Right ventricle myocardium superior (tissue), 1 donor: ENCODE measurements around the gene MED22. TPM values are rescaled to one million over a fixed set of nuclear protein-coding genes. Genes with fewer than 3 reads are reported as not detected.
"Not testable (repeated sequence)": the region's sequence is repeated elsewhere in the genome, so short reads cannot be mapped to it uniquely, and the experiment has no call there.

Experiments
- ATAC-seq: fragments of 200-7000 bp; cut with Tn5 transposase; one replicate; pipeline ENCODE4 v1.9.1; 2020; ENCODE audit warnings: mild to moderate bottlenecking; ENCODE audit not compliant: poor library complexity
- DNase-seq: peaks from one replicate; pipeline ENCODE4 v3.0.0-alpha.2; 2020
- intact Hi-C: fragments of 100-400 bp; cut with DNase I; formaldehyde crosslinking; loops from one replicate; pipeline ENCODE4 v1.11.2; 2022
- total RNA-seq: library from RNA; stranded (reverse); fragmentation: NEBNext Ultra II Directional; extraction: Animal tissue kit (Norgen Biotek cat#: 25700); gene quantifications from one replicate; pipeline ENCODE4 v1.2.1, GENCODE V29; 2021
- donor health status: DM: no; HTN: yes; CAD: no; lungs with severe emphysema.

Gene MED22
- total RNA-seq, 1 donor from 2014 or later = 19.2 TPM

GRCh38 chr9:133327834-133328484 is 20.0 kb downstream of the MED22 start:
- intact Hi-C loops = no loop called here
- no peak for ATAC-seq
- no peak for DNase-seq

GRCh38 chr9:133327021-133327420 is 20.9 kb downstream of the MED22 start:
- DNase-seq, intact Hi-C loops, ATAC-seq: not testable (repeated sequence)

GRCh38 chr9:133323991-133324703 is 23.8 kb downstream of the MED22 start:
- ATAC-seq (no peak), DNase-seq (no peak)
- intact Hi-C loops = no loop called here

GRCh38 chr9:133323211-133323610 is 24.7 kb downstream of the MED22 start:
- intact Hi-C loops = no loop called here
- DNase-seq (no peak), ATAC-seq (no peak)

GRCh38 chr9:133322701-133323100 is 25.2 kb downstream of the MED22 start:
- ATAC-seq = no peak
- intact Hi-C loops = no loop called here
- DNase-seq = no peak

GRCh38 chr9:133321411-133321935 is 26.5 kb downstream of the MED22 start:
- ATAC-seq = no peak
- no peak for DNase-seq
- intact Hi-C loops = no loop called here

GRCh38 chr9:133320421-133320881 is 27.5 kb downstream of the MED22 start:
- DNase-seq (no peak), ATAC-seq (no peak)
- intact Hi-C loops = no loop called here

GRCh38 chr9:133317551-133317950 is 30.4 kb downstream of the MED22 start:
- ATAC-seq, intact Hi-C loops, DNase-seq: not testable (repeated sequence)

GRCh38 chr9:133315997-133316396 is 31.9 kb downstream of the MED22 start:
- no peak for DNase-seq
- intact Hi-C loops = no loop called here
- no peak for ATAC-seq

GRCh38 chr9:133309608-133310007 is 38.3 kb downstream of the MED22 start:
- intact Hi-C loops = no loop called here
- ATAC-seq (no peak), DNase-seq (no peak)

- intact Hi-C loops = no loop called here
- no peak for ATAC-seq
- DNase-seq = no peak
Observed at GRCh38 chr9:133307301-133307700, 40.6 kb downstream of the MED22 start.

GRCh38 chr9:133306242-133307204 is 41.4 kb downstream of the MED22 start:
- intact Hi-C loops = no loop called here
- ATAC-seq (no peak), DNase-seq (no peak)

- intact Hi-C loops = no loop called here
- no peak for DNase-seq
- no peak for ATAC-seq
Observed at GRCh38 chr9:133305731-133306130, 42.2 kb downstream of the MED22 start.

GRCh38 chr9:133304477-133305377 is 43.2 kb downstream of the MED22 start:
- intact Hi-C loops = no loop called here
- no peak for ATAC-seq
- DNase-seq = no peak

- ATAC-seq (no peak), DNase-seq (no peak)
- intact Hi-C loops = no loop called here
Observed at GRCh38 chr9:133304158-133304470, 43.8 kb downstream of the MED22 start.

GRCh38 chr9:133303266-133304157 is 44.4 kb downstream of the MED22 start:
- intact Hi-C loops = no loop called here
- ATAC-seq (no peak), DNase-seq (no peak)
